SK-N-SH (cell line): ENCODE results near the gene PROKR1. TPM values are rescaled to one million over a fixed set of nuclear protein-coding genes. Genes with fewer than 3 reads are reported as not detected.

Experiments
- CTCF ChIA-PET: fragments of 300-600, 350-600 bp; formaldehyde crosslinking; extraction: SDS; loops from one replicate; lab custom pipeline; 2021; lab: Yijun Ruan, JAX
- POLR2A ChIA-PET: fragments of 350-600 bp; sonication (Branson Sonifier 250); formaldehyde crosslinking; extraction: SDS; loops from one replicate; lab custom pipeline; 2020; ENCODE audit warnings: antibody characterized with exemption, inconsistent platforms; lab: Yijun Ruan, JAX
- DNase-seq: peaks from one replicate; pipeline ENCODE4 v3.0.0; 2012
- H2AFZ ChIP-seq: fragments of 200-600 bp; sonication (generic); 2 replicates; pipeline ENCODE4 v1.8.1; 2016; ENCODE audit warnings: antibody characterized with exemption, mild to moderate bottlenecking, low read depth
- H3F3A ChIP-seq: fragments of 200-600 bp; sonication (generic); replicated peaks from 2 replicates; pipeline ENCODE3; 2016; ENCODE audit warnings: antibody characterized with exemption, mild to moderate bottlenecking; ENCODE audit not compliant: insufficient read depth
- H3K27ac ChIP-seq, 2 experiments: fragments of 200-500 bp in 1 of 2; fragments of 200-600 bp in 1 of 2; sonication (Bioruptor generic) in 1 of 2; sonication (generic), shearing (Covaris generic) in 1 of 2; 2 replicates each; pipeline versions ENCODE4 v1.5.1 to v1.6.1; 2014 to 2016; ENCODE audit warnings: low read depth in 2 of 2, inconsistent platforms in 1 of 2, low read length in 1 of 2, mild to moderate bottlenecking in 1 of 2, mixed read lengths in 1 of 2
- H3K27me3 ChIP-seq: fragments of 200-600 bp; sonication (generic), shearing (Covaris generic); 2 replicates; pipeline ENCODE4 v1.6.1; 2016; ENCODE audit warnings: mixed run types; ENCODE audit not compliant: insufficient read depth
- H3K36me3 ChIP-seq, 2 experiments: fragments of 200-500 bp in 1 of 2; fragments of 200-600 bp in 1 of 2; sonication (Bioruptor generic) in 1 of 2; sonication (generic) in 1 of 2; replicated peaks in 1 of 2; 2 replicates each; pipeline versions ENCODE3 to v1.5.1; 2014 to 2016; ENCODE audit warnings: low read length in 1 of 2, mild to moderate bottlenecking in 1 of 2; ENCODE audit not compliant: insufficient read depth in 2 of 2, control insufficient read depth in 1 of 2
- H3K4me1 ChIP-seq, 2 experiments: fragments of 200-500 bp in 1 of 2; fragments of 200-600 bp in 1 of 2; sonication (Bioruptor generic) in 1 of 2; sonication (generic), shearing (Covaris generic) in 1 of 2; 2 replicates each; pipeline versions ENCODE4 v1.5.1 to v1.6.1; 2014 to 2016; ENCODE audit warnings: low read depth in 1 of 2, low read length in 1 of 2, mixed run types in 1 of 2; ENCODE audit not compliant: insufficient read depth in 2 of 2, control insufficient read depth in 1 of 2
- H3K4me2 ChIP-seq: fragments of 200-600 bp; sonication (generic), shearing (Covaris generic); 2 replicates; pipeline ENCODE4 v1.6.1; 2017; ENCODE audit warnings: mixed run types
- H3K4me3 ChIP-seq, 2 experiments: fragments of 200-500 bp in 1 of 2; fragments of 200-600 bp in 1 of 2; sonication (Bioruptor generic) in 1 of 2; sonication (generic), shearing (Covaris generic) in 1 of 2; 2 replicates each; pipeline versions ENCODE4 v1.5.1 to v1.8.1; 2014 to 2016; ENCODE audit warnings: low read depth in 2 of 2, inconsistent platforms in 1 of 2, low read length in 1 of 2, mild to moderate bottlenecking in 1 of 2, mixed read lengths in 1 of 2, moderate library complexity in 1 of 2
- H3K79me2 ChIP-seq: fragments of 200-600 bp; sonication (generic); 2 replicates; pipeline ENCODE4 v1.8.1; 2017; ENCODE audit warnings: mild to moderate bottlenecking; ENCODE audit not compliant: insufficient read depth
- H3K9ac ChIP-seq: fragments of 200-600 bp; sonication (generic); 2 replicates; pipeline ENCODE4 v1.6.1; 2017; ENCODE audit warnings: mixed run types
- H3K9me2 ChIP-seq: fragments of 200-600 bp; sonication (generic); 2 replicates; pipeline ENCODE4 v1.6.1; 2017; ENCODE audit warnings: mixed run types
- H3K9me3 ChIP-seq: fragments of 200-600 bp; sonication (generic); 2 replicates; pipeline ENCODE4 v1.6.1; 2017; ENCODE audit warnings: mixed run types, mild to moderate bottlenecking, moderate library complexity
- H4K20me1 ChIP-seq: fragments of 200-600 bp; sonication (generic); 2 replicates; pipeline ENCODE4 v1.6.1; 2017; ENCODE audit warnings: mild to moderate bottlenecking, mixed run types; ENCODE audit not compliant: insufficient read depth
- CTCF ChIP-seq: fragments of 200-600 bp; sonication (generic); IDR thresholded peaks from 2 replicates; pipeline ENCODE4 v1.6.1; 2017; ENCODE audit warnings: antibody characterized with exemption, mild to moderate bottlenecking, moderate library complexity
- EP300 ChIP-seq, 2 experiments: IDR thresholded peaks; 2 replicates each; pipeline versions ENCODE4 v1.4.0 to v1.6.1; 2012; ENCODE audit warnings: borderline replicate concordance in 1 of 2, low read depth in 1 of 2, low read length in 1 of 2
- GABPA ChIP-seq: IDR thresholded peaks from 2 replicates; pipeline ENCODE4 v1.4.0; 2012; ENCODE audit warnings: low read depth, mild to moderate bottlenecking
- MAX ChIP-seq: IDR thresholded peaks from 2 replicates; pipeline ENCODE4 v1.4.0; 2012; ENCODE audit warnings: low read depth
- NFIC ChIP-seq: IDR thresholded peaks from 2 replicates; pipeline ENCODE4 v1.4.0; 2012; ENCODE audit warnings: borderline replicate concordance
- NRF1 ChIP-seq: IDR thresholded peaks from 2 replicates; pipeline ENCODE4 v1.6.1; 2012; ENCODE audit warnings: low read depth, mild to moderate bottlenecking, low read length
- RAD21 ChIP-seq: IDR thresholded peaks from 2 replicates; pipeline ENCODE4 v1.6.1; 2012; ENCODE audit warnings: mild to moderate bottlenecking, low read length
- RCOR1 ChIP-seq: fragments of 150-350 bp; IDR thresholded peaks from 2 replicates; pipeline ENCODE4 v1.6.1; 2017; ENCODE audit warnings: antibody characterized with exemption, low read length
- REST ChIP-seq: IDR thresholded peaks from 2 replicates; pipeline ENCODE4 v1.6.1; 2012; ENCODE audit warnings: mild to moderate bottlenecking, low read depth, low read length, moderate library complexity
- TAF1 ChIP-seq: IDR thresholded peaks from 2 replicates; pipeline ENCODE4 v1.6.1; 2012; ENCODE audit warnings: low read depth, mild to moderate bottlenecking, low read length, moderate library complexity, borderline replicate concordance
- TCF12 ChIP-seq: IDR thresholded peaks from 2 replicates; pipeline ENCODE4 v1.4.0; 2012
- TEAD4 ChIP-seq: IDR thresholded peaks from 2 replicates; pipeline ENCODE4 v1.4.0; 2012; ENCODE audit warnings: mild to moderate bottlenecking, borderline replicate concordance; ENCODE audit not compliant: insufficient read depth
- USF1 ChIP-seq: IDR thresholded peaks from 2 replicates; pipeline ENCODE4 v1.4.0; 2012; ENCODE audit warnings: low read depth, borderline replicate concordance
- WGBS: methylation state at CpG from one replicate; pipeline ENCODE4 v1.1.6; 2017; ENCODE audit warnings: low lambda C conversion rate; 5-methylcytosine and 5-hydroxymethylcytosine counted together
- polyA plus RNA-seq, 3 experiments: library from polyadenylated mRNA; depleted of rRNA; stranded (reverse); fragments of >200 nt; gene quantifications; 2 replicates each; pipeline ENCODE4 v1.2.3, GENCODE V29; 2012

Gene PROKR1
- polyA plus RNA-seq, 1 of the 3 experiments (the other 2 are of a cell fraction) = not detected

- no peak for TF ChIP-seq REST
- TF ChIP-seq NFIC = no peak
- TF ChIP-seq EP300 (IDR thresholded peaks at IDR 0.05; ENCODE audit: borderline replicate concordance in 1 of 2, low read depth in 1 of 2, low read length in 1 of 2) = no peak
- TF ChIP-seq TAF1 = no peak
Observed at GRCh38 chr2:68671961-68672360, 28.6 kb downstream of the PROKR1 start (continued).

- CTCF ChIA-PET = interaction anchor here (0.8 kb wide), 1 partner anchor 78 kb away, joined by 3 read pairs; no protein-coding TSS in a partner anchor
- WGBS = 16% methylated on average over 3 of the region's 3 CpGs
- no peaks in the 10 kb centered on the region for H3K27me3 ChIP-seq
Observed at GRCh38 chr2:68673631-68674030, 30.3 kb downstream of the PROKR1 start.

More at GRCh38 chr2:68673631-68674030, 30.3 kb downstream of the PROKR1 start:
- Histone ChIP-seq H3K4me1 (no peaks in the 10 kb centered on the region), H3K9me3 (no peaks in the 10 kb centered on the region), H3K4me2 (no peak overlapping the region), H3K4me3 (no peak overlapping the region), H3K36me3 (no peaks in the 10 kb centered on the region), H4K20me1 (no peaks in the 10 kb centered on the region), H3K27ac (no peak overlapping the region), H2AFZ (no peak overlapping the region), H3K9me2 (no peaks in the 10 kb centered on the region), H3K79me2 (no peaks in the 10 kb centered on the region), H3F3A (no peaks in the 10 kb centered on the region), H3K9ac (no peak overlapping the region)
- no peak for DNase-seq
- no peak for TF ChIP-seq CTCF
- TF ChIP-seq RCOR1 = no peak
- no peak for TF ChIP-seq TEAD4
- TF ChIP-seq MAX = no peak
- TF ChIP-seq RAD21 = no peak
- TF ChIP-seq REST = no peak
- no peak for TF ChIP-seq TCF12
- no peak for TF ChIP-seq USF1
- TF ChIP-seq NRF1 = no peak
- no peak for TF ChIP-seq EP300 (IDR thresholded peaks at IDR 0.05; ENCODE audit: borderline replicate concordance in 1 of 2, low read depth in 1 of 2, low read length in 1 of 2)
- TF ChIP-seq GABPA = no peak
- POLR2A ChIA-PET = no interaction called here
